ENCODE results near the gene TMEM115.
A peak's percentile ranks its signal among the peaks of the same experiment; 100 is the strongest.

TMEM115 gene

GRCh38 chr3:50334339-50335075 is 24.8 kb downstream of the TMEM115 start:
- DNase-seq (ENCODE audit: low read depth, low spot score): no peak

- DNase-seq (ENCODE audit: low read depth, low spot score): no peak
Measured at GRCh38 chr3:50333744-50334328, 25.5 kb downstream of the TMEM115 start.

- no peak for DNase-seq (ENCODE audit: low read depth, low spot score)
Measured at GRCh38 chr3:50331364-50331907, 27.9 kb downstream of the TMEM115 start.

- DNase-seq (ENCODE audit: low read depth, low spot score): no peak
Measured at GRCh38 chr3:50330330-50330729, 29.0 kb downstream of the TMEM115 start.

DNA sequence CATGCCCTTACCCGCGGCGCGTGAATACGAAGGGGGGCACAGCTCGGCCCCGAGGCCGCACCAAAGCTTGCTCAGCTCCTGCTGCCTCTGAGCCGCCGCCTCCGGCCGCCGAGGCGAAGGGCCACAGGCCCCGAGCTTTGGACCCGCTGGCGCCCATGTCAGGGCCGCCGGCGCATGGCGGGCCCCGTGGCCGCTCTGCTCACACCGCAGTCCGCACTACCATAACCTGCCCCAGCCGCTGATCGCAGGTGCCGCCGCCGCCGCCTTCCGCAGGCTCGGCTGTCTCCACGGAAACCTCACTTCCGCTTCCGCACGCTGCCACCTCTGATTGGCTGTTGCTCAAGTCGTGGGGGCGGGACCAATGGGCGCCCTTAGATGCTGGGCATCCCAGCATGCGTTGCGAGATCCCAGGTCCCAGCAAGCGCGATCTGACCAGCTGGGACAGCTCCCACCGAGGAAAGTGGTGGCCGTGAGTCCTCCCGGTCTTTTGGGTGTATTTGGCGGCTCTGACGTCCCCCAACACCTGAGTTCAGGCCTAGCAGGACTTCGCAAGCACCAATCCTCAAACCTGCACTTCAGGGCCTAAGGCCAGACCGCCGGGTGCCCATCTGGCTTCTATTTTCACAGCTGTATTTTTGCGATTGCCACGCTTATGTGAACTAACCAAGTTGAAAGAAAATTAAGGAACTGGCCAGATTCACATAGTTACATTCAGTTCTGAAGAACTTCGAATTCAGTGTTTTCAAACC is 31.2 kb downstream of the TMEM115 start, which contains the start of gene TUSC2:
TSS of gene TUSC2 (minus strand) at position 281 of the 749 bp plus-strand sequence. CDS start at position 157, 124 bp downstream.
- peak; percentile 99 for DNase-seq (ENCODE audit: low read depth, low spot score)

- no peak for DNase-seq (ENCODE audit: low read depth, low spot score)
Measured at GRCh38 chr3:50327129-50327528, 32.2 kb downstream of the TMEM115 start.

- no peak for DNase-seq (ENCODE audit: low read depth, low spot score)
Measured at GRCh38 chr3:50326182-50326541, 33.2 kb downstream of the TMEM115 start.

DNA sequence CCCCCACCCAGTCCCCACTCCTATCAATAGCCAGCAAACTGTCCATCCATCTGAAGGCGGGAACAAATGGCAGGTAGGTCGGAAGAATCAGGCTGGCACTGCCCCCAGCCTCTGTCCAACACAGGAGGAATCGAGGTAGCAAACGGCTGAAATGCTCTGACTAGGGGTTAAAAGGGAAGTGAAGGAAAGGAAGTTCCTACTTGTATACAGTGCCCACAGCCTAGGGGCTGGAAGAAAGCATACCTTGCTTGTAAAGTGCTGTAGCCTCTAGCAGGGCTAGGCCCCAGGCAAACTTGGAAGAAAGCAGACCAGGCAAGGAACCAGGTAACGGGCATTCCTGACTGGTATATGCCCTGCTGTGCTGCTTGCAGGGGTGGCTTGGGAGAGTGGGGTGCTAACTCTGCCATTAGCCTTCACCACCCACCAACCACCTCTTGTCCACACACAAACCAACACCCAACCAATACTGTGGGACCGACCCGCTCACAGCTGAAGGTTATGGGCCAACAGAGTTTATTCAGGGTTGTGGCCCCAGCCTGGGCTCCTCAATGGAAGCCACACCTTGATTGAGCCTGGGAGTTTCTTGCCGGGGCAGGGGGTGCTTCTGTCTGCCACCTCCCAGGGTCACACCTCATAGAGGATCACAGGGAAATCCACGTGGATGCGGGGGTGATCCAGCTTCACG is 33.7 kb downstream of the TMEM115 start:
- DNase-seq (ENCODE audit: low read depth, low spot score): no peak

DNA sequence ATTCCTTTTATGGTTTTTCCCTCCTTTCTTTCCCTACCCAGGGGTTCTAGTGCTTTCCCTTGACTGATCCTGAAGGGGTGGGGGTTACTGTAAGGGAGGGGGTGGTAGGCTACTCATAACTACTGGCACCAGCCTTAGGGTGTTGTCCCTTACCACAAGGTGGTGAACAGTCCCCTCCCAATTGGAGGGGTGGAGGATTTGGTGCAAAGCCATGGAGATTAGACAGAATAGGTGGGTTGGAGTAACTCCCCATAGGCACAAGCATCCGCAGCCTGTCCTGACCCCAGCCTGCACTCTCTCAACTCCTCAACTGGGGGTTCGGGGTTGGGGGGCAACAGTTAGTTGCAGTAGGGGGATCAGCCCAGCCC is 34.2 kb downstream of the TMEM115 start:
- DNase-seq (ENCODE audit: low read depth, low spot score): no peak

GRCh38 chr3:50324351-50325112 is 34.8 kb downstream of the TMEM115 start:
- DNase-seq (ENCODE audit: low read depth, low spot score): peak; percentile 80

- DNase-seq (ENCODE audit: low read depth, low spot score): no peak
Measured at GRCh38 chr3:50323614-50324199, 35.6 kb downstream of the TMEM115 start.

DNA sequence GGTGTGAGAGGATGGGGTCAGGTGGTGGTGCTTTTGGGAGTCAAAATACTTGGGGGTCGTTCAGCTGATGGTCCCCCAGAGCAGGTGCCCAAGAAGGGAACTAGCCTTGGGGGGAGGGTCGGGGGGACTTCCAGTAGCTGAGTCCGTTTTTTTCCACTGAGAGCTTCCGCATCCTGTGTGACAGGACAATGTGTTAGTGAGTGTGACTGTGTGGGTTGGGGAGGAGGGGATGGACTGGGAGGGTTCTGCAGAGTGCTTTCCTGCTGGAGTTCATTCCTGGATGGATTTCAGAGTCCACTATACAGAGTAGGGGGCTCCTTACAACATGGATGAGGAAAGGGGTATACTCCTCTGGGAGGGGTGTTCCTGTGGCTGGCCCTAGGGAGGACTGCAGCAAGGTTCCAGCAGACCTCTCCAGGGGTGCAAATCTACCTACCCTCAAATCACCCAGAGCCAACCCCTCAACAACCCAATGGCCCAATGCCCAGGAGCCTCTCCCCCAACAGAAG is 36.2 kb downstream of the TMEM115 start:
- no peak for DNase-seq (ENCODE audit: low read depth, low spot score)

DNA sequence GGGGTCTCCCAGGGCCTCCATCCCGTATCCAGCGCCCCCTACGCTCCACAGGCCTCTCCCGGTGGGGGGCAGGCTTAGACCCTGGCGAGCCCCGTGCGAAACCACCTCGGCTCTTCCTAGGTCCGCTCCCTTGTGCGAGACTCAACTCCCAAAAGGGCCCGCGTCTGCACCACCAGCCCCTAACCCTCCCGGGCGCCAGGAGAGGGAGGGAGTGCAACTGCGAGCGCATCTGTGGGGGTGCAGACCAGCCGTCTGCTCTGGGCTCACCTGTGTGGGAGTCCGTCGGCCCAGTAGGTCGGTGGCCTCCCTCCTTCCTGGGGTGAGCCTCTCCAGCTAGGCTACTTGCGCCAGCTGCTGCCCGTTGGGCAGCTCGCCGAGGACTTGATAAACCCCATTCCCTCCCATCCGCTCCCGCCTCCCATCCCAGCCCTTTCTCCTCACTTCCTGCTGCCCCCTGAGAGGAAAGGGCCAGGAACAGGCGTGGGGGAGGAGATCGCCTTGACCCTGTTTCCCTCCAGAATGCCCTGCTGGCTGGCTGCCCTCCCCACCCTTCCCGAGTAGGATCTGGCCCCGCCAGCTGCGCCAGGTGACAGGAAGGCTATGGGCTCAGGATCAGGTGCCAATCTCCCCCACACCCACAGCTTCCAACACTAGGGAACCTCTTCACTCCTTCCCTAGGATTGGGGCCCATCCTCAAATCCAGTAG is 36.8 kb downstream of the TMEM115 start, which contains the start of gene HYAL2:
TSS of gene HYAL2 (minus strand) at position 360 of the 706 bp plus-strand sequence. CDS start 2,256 bp downstream, outside the sequence.
- DNase-seq (ENCODE audit: low read depth, low spot score): no peak

DNA sequence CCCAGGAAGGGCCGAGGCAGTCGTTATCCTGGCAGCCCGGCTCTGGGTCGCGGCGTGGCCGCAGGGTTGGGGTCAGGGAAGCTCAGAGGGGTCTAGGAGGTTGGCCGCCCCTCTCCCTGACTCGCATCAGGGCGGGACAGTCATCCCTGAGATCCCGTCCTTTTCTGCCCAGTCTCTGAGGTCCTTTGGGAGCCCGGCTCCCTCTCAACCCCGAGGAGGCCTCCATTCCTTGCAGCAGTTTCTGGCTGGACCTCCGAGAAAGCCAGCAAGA is 37.3 kb downstream of the TMEM115 start:
- no peak for DNase-seq (ENCODE audit: low read depth, low spot score)

DNA sequence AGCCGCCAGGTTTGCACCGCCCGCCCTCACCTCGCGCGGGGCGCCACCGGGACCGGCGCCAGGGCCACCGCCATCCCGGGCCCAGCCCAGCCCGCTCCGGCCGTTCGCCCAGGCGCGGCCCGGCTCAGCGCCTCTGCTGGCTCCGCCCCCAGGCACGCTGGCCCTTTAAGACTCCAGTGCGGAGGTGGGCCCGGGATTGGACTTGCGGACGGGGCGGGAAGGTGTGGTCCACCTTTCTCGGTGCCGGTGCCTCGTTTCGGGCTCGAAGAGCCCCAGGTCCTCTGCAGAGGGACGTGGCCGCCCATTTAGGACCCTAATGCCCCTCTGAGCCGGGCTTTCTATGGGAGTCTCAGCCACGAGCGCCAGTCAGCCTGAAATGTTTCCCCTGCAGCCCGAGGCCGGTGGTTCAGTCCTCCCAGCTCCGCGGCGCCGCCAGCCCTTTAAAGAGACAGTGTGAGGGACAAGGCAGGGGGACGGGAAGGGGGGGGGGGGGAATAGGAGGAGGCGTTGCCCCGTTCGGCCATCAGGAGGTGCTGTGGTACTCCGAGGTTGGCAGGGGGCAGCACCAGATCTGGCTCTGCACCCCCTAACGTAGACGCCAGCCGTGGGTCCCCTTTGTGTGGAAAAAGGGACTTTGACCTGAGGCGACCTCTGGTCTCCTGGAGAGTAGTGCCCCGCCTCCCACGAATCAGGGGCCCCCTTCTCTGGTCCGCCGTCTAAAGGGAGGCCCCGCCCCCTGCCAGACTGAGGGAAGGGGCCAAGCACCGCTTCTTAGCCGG is 37.8 kb downstream of the TMEM115 start:
- DNase-seq (ENCODE audit: low read depth, low spot score): peak; percentile 96

- DNase-seq (ENCODE audit: low read depth, low spot score): peak; percentile 92
Measured at GRCh38 chr3:50320853-50321335, 38.4 kb downstream of the TMEM115 start.

- no peak for DNase-seq (ENCODE audit: low read depth, low spot score)
Measured at GRCh38 chr3:50319894-50320625, 39.3 kb downstream of the TMEM115 start.

GRCh38 chr3:50319181-50319893 is 40.0 kb downstream of the TMEM115 start:
- DNase-seq (ENCODE audit: low read depth, low spot score): no peak
